Left lobe of liver (tissue), 2 donors: Measurements from ENCODE around the gene CCDC28A. TPM values are rescaled to one million over a fixed set of nuclear protein-coding genes. Genes with fewer than 3 reads are reported as not detected.
A peak's percentile ranks its signal among the peaks of the same experiment; 100 is the strongest.
"Not testable (repeated sequence)": the region's sequence is repeated elsewhere in the genome, so short reads cannot be mapped to it uniquely, and the experiment has no call there.

ENCODE experiments used
- ATAC-seq: fragments of 200-7000 bp; cut with Tn5 transposase; one replicate; pipeline ENCODE4 v1.9.1; 2020; ENCODE audit warnings: mild to moderate bottlenecking, moderate library complexity
- DNase-seq: peaks from one replicate; pipeline ENCODE4 v3.0.0-alpha.2; 2020; ENCODE audit warnings: low spot score
- total RNA-seq: library from RNA; stranded (reverse); gene quantifications from one replicate; pipeline ENCODE4 v1.2.1, GENCODE V29; 2021
- donor health status: DM: no; HTN: no; CAD: no; lungs with moderate emphysema.
- donor health status: DM: no; HTN: yes; CAD: no.

CCDC28A gene
- total RNA-seq: 16.5 TPM

GRCh38 chr6:138773177-138774091, at the start of gene CCDC28A:
TSS of gene CCDC28A (plus strand) at chr6:138773769. CDS start at chr6:138776121, 2,352 bp downstream.
- ATAC-seq (peak; percentile 93), DNase-seq (peak; percentile 92)

DNA sequence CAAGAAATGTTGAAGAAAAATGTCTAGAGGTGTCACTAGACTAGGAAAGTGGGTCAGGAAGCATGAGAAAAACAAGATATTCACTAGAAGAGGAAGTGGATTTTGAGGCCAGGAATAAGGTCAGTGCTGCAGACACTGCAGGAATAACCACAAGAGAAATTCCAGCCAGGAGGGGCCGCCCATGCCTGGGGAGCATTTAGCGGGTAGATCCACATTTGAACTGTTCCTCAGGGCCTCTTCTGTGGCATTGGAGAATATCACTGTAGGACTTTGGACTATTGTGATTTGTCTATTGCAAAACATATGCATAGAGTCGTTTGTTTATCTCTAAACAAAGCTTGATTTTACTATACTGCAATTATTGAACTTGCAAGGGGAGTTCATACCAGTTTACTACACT, 49.6 kb upstream of the CCDC28A start:
- ATAC-seq: peak; percentile 89
- peak; percentile 60 for DNase-seq

DNA sequence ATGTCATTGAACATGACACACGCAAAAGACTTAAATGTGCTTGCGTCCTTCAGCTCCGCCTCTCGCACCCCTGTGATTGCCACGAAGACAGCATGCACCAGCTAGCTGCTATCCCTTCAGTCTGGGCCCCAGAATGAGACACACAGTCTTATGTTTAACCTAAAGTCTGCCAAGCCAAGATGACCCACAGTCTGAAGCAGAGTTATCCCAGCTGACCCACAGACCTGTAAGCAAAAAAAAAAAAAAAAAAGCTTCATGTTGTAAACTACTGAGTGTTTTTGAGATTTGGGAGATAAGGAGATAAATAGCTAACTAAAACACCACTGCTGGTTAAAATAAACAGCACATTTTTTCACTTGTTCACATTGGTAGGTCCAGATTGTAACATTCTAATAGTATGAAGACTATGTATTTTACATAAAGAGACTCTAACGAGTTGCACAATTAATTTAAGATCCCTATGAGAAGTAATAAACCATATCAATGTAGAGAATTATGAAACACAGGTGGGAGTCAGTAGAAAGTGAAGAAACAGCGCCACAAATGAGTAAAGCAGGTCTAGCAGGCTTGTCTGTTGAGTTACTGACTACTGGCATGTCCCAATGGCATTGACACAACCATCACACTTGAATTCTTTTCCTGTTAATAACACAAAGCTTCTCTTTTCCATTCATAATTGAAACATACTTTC, 47.4 kb upstream of the CCDC28A start:
- ATAC-seq: no peak

DNA sequence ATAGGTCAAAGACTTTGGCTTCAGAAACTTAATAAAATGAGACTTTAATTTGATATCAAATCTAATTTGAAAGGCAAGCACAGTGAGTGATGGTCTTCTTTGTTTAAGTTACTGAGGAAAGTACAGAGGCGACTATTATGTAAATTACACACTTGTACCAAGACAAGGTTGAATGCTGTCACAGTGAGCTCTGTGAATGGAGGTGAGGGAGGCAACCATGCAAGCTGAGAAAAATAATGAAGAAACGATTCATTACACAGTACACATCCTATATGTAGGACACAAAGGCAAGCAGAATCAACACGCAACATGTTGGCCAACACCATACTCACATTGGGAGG, 46.8 kb upstream of the CCDC28A start:
- DNase-seq (no peak), ATAC-seq (no peak)

More for the DNA sequence above, 47.4 kb upstream of the CCDC28A start:
- DNase-seq: no peak

GRCh38 chr6:138727182-138727581, 46.4 kb upstream of the CCDC28A start:
- peak; percentile 47 for ATAC-seq
- DNase-seq: no peak

DNA sequence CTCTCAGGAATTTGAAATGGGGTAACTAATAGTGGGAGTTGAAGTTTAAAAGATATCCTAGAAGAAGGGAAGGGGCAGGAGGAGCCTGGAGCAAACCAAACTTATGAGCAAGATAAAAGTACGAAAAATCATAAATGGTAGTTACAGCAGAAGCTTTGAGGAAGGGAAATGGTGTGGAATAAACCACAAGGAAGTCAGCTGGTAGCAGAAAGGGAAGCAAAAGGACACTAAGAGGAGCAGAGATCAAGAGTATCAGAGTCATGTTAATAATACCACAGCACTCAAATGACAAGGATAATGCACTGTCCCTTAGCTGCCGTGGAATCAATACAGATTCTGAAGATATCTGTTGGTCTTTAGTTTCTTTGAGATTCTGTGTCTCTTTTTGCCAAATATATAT, 44.9 kb upstream of the CCDC28A start:
- DNase-seq (no peak), ATAC-seq (no peak)

DNA sequence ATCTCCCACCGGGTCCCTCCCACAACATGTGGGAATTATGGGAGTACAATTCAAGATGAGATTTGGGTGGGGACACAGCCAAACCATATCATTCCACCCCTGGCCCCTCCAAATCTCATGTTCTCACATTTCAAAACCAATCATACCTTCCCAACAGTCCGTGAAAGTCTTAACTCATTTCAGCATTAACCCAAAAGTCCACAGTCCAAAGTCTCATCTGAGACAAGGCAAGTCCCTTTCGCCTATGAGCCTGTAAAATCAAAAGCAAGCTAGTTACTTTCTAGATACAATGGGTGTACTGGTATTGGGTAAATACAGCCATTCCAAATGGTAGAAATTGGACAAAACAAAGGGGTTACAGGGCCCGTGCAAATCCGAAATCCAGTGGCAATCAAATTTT, 43.5 kb upstream of the CCDC28A start:
- ATAC-seq, DNase-seq: not testable (repeated sequence)

DNA sequence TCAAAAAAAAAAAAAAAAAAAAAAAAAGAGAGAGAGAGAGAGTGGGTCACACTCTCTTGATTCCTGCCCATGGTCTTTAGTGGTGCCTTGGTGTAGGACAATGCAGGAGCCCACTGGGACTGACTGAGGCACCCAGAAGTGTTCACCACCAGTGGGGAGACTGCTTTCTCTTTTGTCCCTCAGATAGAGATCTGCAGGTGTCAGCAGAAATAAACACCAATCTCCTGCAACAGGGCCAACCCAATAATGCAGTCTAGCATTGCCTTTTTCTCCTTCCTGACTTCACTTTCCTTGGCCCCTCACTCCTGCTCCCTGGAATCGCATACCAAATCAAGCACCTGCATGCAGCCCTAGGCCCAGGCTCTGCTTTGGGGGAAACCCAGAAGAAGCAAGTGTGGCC, 39.0 kb upstream of the CCDC28A start:
- DNase-seq (no peak), ATAC-seq (no peak)

GRCh38 chr6:138736640-138737039, 36.9 kb upstream of the CCDC28A start:
- ATAC-seq: no peak
- no peak for DNase-seq

DNA sequence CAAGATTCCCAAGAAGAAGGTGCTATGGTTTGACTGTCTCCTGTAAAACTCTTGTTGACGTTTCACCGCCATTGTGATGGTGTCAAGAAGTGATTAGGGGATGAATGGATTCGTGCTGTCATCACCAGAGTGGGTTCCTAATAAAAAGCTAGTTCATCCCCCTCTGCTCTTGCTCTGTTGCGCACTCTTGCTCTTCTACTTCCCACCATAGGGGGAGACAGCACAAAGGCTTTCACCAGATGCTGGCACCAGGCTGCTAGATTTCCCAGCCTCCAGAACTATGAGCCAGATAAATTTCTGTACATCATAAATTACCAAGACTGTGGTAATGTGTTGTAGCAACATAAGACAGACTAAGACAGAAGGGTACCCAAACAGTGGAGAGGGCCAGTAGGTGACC, 21.6 kb upstream of the CCDC28A start:
- DNase-seq (no peak), ATAC-seq (no peak)

GRCh38 chr6:138757136-138757535, 16.4 kb upstream of the CCDC28A start:
- ATAC-seq (no peak), DNase-seq (no peak)

- DNase-seq (no peak), ATAC-seq (peak; percentile 84)
These were observed 7.5 kb upstream of the CCDC28A start for GRCh38 chr6:138765896-138766655.

DNA sequence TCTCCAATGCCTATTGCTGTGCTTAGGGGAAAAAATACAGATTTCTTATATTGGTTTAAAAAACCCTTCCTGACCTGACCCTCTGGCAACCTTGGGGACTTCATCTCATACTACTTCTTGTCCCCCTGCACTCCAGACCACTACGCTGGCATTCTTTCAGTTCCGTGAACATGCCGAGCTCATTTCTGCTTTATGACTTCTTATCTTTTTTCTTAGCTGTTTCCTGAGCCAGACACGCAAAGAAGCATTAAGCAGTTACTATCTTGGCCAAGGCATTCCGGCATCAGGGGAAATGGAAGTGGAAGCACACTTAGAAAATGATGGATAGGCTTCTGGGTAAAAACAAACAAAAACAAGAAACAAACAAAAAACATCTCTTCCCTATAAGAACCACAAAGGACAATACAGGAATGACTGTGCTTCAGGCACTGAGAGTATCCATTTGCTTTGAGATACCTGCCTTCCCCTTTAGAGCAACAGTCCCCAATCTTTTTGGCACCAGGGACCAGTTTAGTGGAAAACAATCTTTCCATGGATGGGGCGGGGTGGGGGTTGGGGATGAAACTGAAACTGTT, 4.4 kb upstream of the CCDC28A start:
- no peak for DNase-seq
- no peak for ATAC-seq

- no peak for DNase-seq
These were observed 883 bp upstream of the CCDC28A start for GRCh38 chr6:138772596-138773176.

DNA sequence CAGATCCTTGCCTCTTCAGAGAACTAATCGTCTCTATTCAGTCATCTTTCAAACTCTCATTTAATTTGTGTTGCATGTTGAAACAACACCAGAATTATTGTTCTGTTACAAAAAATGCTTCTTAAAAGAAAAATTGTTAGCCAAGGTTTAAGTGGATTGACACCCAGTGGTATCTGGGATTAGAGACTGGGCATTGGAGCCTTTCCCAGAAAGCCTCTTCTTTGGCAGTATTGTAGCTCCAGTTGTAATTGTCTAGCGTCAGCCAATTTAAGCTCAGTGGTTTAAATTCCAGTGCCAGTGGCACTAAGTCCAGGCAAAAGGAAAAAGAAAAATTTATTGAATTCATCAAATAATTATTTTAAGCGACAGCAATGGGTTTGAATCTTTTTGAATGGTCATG, 801 bp downstream of the CCDC28A start:
- peak; percentile 51 for ATAC-seq

More at GRCh38 chr6:138772596-138773176, 883 bp upstream of the CCDC28A start:
- ATAC-seq: no peak

DNA sequence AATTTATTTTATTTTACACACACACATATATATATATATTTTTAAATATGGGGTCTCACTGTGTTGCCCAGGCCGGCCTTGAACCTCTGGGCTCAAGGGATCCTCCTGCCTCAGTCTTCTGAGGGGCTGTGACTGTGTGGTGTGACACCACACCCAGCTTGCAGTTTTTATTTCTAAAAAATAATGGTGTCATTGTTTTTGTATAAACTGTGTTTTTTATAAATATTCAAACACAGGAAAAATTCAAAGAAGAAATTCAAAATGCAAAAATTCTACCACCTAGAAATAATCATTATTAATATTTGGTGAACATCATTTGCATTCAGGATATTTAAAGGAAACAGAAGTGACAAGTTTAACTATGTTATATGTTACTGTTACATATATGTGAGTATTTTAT, 3.1 kb downstream of the CCDC28A start:
- ATAC-seq: no peak
- DNase-seq: no peak

More for the DNA sequence above, 801 bp downstream of the CCDC28A start:
- peak; percentile 49 for DNase-seq

GRCh38 chr6:138778331-138778730, 4.8 kb downstream of the CCDC28A start:
- DNase-seq (no peak), ATAC-seq (no peak)

DNA sequence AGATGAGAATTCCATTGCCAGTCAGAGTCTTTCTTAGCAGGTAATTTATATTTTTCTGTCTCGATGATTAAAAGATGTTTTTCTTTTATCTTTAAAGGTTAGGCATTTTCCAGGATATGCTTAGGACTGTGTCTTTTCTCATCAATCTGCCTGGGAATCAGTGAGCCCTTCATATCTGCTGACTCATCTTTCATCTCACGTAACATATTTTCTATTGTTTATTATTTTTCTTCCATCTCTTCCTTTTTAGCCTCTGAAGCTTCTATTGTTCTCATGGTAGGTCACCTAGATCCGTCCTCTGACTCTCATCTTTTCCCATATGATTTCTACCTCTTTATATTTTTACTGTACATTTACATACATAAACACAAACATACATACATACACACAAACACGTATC, 8.7 kb downstream of the CCDC28A start:
- no peak for ATAC-seq
- DNase-seq: no peak

DNA sequence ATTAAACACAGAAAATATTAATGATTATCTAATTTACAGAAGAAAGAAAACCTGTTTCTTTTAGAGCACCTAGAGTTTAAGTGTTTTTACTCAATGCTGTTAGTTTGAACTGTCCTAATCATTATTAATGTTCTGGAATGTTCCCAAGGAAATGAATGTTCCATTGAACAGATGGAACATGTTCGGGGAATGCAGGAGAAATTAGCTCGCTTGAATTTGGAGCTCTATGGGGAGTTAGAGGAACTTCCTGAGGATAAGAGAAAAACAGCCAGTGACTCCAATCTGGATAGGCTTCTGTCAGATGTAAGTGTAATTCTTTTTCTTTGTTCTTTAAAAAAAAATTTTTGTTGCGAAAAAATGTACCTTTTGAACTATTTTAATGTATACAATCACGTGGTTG, 11.5 kb downstream of the CCDC28A start:
- ATAC-seq (no peak), DNase-seq (no peak)

GRCh38 chr6:138785980-138786379, 12.4 kb downstream of the CCDC28A start:
- ATAC-seq: no peak
- DNase-seq: no peak

GRCh38 chr6:138787138-138787537, 13.6 kb downstream of the CCDC28A start:
- no peak for DNase-seq
- ATAC-seq: no peak
